Heart left ventricle (tissue), 13 donors: ENCODE measurements around the gene VPS13C.

ENCODE experiments used
- POLR2A ChIP-seq, 2 donors: fragments of 450-650 bp; IDR thresholded peaks; one replicate each; pipeline ENCODE4 v1.6.1; 2017; ENCODE audit warnings: antibody characterized with exemption in 2 of 2, mild to moderate bottlenecking in 2 of 2, moderate library complexity in 2 of 2
- TF ChIP-seq, protein P1 (sequence below), 12 donors: fragments of 200-600 bp; sonication (generic) in 4 of 12; IDR thresholded peaks; one replicate each; pipeline versions ENCODE4 v1.5.0 to v1.8.0; 2018 to 2022; ENCODE audit warnings: antibody characterized with exemption in 12 of 12, mild to moderate bottlenecking in 5 of 12
- donor health status: ischemic (EF 13 %, LVEDD 7.1; RV severe dilation, severe dysfunction).
- donor health status: DM: no; HTN: yes; CAD: no.
- donor health status: DM: no; HTN: no; CAD: no.
- donor health status: ischemic (EF 25% LVEDD 6.9; RV normal size, moderate dysfunction).
- donor health status: ischemic (EF 25% LVEDD 5.7; RV mildly dilated, moderate dysfunction).
- donor health status: ischemic (EF 35%, LVEDD 5.7; RV mildly dilated, moderate dysfunction).
- donor health status: nonischemic (EF 11% LVEDD 7.7; RV severe dilation, severe dysfunction).
- donor health status: DM: yes; HTN: yes; CAD: no.
- donor health status: PGD.
- donor health status: ischemic (EF 29% LVEDD 5.4; RV normal size, mild dysfunction).
- donor health status: nonischemic (EF 23%, LVEDD 6.1; RV moderate dilation, normal function).

- TF ChIP-seq, protein P1, sequence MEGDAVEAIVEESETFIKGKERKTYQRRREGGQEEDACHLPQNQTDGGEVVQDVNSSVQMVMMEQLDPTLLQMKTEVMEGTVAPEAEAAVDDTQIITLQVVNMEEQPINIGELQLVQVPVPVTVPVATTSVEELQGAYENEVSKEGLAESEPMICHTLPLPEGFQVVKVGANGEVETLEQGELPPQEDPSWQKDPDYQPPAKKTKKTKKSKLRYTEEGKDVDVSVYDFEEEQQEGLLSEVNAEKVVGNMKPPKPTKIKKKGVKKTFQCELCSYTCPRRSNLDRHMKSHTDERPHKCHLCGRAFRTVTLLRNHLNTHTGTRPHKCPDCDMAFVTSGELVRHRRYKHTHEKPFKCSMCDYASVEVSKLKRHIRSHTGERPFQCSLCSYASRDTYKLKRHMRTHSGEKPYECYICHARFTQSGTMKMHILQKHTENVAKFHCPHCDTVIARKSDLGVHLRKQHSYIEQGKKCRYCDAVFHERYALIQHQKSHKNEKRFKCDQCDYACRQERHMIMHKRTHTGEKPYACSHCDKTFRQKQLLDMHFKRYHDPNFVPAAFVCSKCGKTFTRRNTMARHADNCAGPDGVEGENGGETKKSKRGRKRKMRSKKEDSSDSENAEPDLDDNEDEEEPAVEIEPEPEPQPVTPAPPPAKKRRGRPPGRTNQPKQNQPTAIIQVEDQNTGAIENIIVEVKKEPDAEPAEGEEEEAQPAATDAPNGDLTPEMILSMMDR (IDR thresholded peaks at IDR 0.05): no peak
- TF ChIP-seq POLR2A (IDR thresholded peaks at IDR 0.05): no peak
These were observed 244.7 kb downstream of the VPS13C start for GRCh38 chr15:61815356-61816083.
